Tibial nerve (tissue), 4 donors: ENCODE results near the gene ERVFRD-1. TPM values are rescaled to one million over a fixed set of nuclear protein-coding genes. Genes with fewer than 3 reads are reported as not detected.

Experiments
- DNase-seq, 2 donors: peaks; one replicate each; pipeline ENCODE4 v3.0.0-alpha.2; 2019; ENCODE audit warnings: low spot score in 2 of 2
- H3K27ac ChIP-seq, 4 donors: fragments of 200-600 bp; sonication (generic) in 3 of 4; one replicate each; pipeline ENCODE4 v1.5.1; 2017 to 2019; ENCODE audit warnings: mild to moderate bottlenecking in 1 of 4
- H3K27me3 ChIP-seq, 2 donors: fragments of 200-600 bp; sonication (generic) in 1 of 2; one replicate each; pipeline versions ENCODE4 v1.5.1 to v1.6.0; 2017 to 2019
- H3K36me3 ChIP-seq, 3 donors: fragments of 200-600 bp; sonication (generic); one replicate each; pipeline ENCODE4 v1.5.1; 2018 to 2019
- H3K4me1 ChIP-seq, 4 donors: fragments of 200-600 bp; sonication (generic) in 3 of 4; one replicate each; pipeline ENCODE4 v1.5.1; 2017 to 2019
- H3K4me3 ChIP-seq, 4 donors: fragments of 200-600 bp; sonication (generic) in 3 of 4; one replicate each; pipeline ENCODE4 v1.5.1; 2017 to 2019; ENCODE audit warnings: mild to moderate bottlenecking in 1 of 4, moderate library complexity in 1 of 4
- H3K9me3 ChIP-seq, 4 donors: fragments of 200-600 bp; sonication (generic) in 3 of 4; one replicate each; pipeline ENCODE4 v1.5.1; 2017 to 2019
- EP300 ChIP-seq, 2 donors: sonication (generic); formaldehyde crosslinking; IDR thresholded peaks; one replicate each; pipeline ENCODE4 v1.6.1; 2017; ENCODE audit warnings: antibody characterized with exemption in 2 of 2, mild to moderate bottlenecking in 1 of 2
- POLR2A ChIP-seq, 2 donors: fragments of 450-650 bp; IDR thresholded peaks; one replicate each; pipeline ENCODE4 v1.6.1; 2017; ENCODE audit warnings: antibody characterized with exemption in 2 of 2, mild to moderate bottlenecking in 2 of 2, moderate library complexity in 2 of 2
- WGBS, 2 donors: methylation state at CpG; one replicate each; pipeline ENCODE4 v1.1.5; 2018; 5-methylcytosine and 5-hydroxymethylcytosine counted together
- total RNA-seq, 4 donors: library from RNA; depleted of rRNA; stranded (reverse); fragments of >200 nt; gene quantifications; one replicate each; pipeline ENCODE4 v1.1.0, GENCODE V29; 2016
- TF ChIP-seq, protein P1 (sequence below), 5 experiments: fragments of 200-600 bp in 3 of 5; fragments of 450-650 bp in 2 of 5; sonication (generic) in 3 of 5; IDR thresholded peaks; one replicate each; pipeline ENCODE4 v1.5.1; 2016 to 2019; ENCODE audit warnings: antibody characterized with exemption in 5 of 5, mild to moderate bottlenecking in 3 of 5, moderate library complexity in 2 of 5

Gene ERVFRD-1, protein sequence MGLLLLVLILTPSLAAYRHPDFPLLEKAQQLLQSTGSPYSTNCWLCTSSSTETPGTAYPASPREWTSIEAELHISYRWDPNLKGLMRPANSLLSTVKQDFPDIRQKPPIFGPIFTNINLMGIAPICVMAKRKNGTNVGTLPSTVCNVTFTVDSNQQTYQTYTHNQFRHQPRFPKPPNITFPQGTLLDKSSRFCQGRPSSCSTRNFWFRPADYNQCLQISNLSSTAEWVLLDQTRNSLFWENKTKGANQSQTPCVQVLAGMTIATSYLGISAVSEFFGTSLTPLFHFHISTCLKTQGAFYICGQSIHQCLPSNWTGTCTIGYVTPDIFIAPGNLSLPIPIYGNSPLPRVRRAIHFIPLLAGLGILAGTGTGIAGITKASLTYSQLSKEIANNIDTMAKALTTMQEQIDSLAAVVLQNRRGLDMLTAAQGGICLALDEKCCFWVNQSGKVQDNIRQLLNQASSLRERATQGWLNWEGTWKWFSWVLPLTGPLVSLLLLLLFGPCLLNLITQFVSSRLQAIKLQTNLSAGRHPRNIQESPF
- total RNA-seq: under 1 TPM in 2 of 4 donors, not detected in 2; 0.22 to 0.42 TPM

DNA sequence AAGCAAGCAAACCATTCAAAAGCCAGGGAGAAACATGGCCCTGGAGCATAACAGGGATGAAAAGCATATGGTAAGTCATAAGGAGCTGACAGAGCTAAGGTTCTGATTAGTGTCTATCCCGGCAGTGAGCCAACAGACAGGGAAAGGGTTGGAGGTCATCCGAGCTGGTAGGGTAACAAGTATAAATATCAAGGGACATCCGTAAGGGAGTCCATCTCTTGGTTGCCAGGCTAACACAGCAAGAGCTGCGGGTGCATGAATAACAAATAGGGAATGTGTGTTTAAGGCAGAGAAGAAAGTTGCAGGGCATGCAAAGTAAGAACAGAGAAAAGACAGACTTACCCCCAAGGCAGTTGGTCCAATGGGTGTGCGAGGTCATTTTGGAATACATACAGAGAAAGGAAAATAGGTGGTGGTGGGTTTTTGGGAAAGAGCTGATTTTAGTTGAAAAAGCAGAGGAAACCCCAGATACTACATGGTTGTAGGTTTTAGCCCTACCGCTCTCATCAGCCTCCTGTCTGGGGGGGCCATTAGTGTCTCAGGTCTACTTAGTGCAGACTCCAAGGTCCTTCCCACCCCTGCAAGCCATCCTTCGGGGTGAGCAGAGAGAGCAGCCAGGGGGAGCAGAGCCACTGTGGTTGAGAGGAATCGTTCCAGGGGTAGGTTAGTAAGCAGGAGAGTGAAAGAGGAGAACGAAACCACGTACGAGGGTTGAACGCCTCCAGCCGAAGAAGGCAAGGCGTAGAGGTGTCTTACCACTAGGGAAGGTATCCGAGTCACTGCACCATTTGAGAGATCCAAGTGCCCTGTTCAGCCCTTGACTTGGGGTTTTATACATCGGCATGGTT, at the start of gene ERVFRD-1:
TSS of gene ERVFRD-1 (minus strand) at position 805 of the 848 bp plus-strand sequence. CDS start 6,415 bp downstream, outside the sequence.
- Histone ChIP-seq H3K27me3 (no peaks in the 10 kb centered on the region), H3K4me3 (no peak within 1 kb of the TSS), H3K27ac (no peak within 1 kb of the TSS), H3K9me3 (no peaks in the 10 kb centered on the region), H3K4me1 (peaks cover 0 to 3% (median 0%) of the 10 kb centered on the region in 4 donors), H3K36me3 (no peaks in the 10 kb centered on the region)
- 91% methylated on average over 16 of the region's 16 CpGs for WGBS, 2 donors
- DNase-seq: no peak
- TF ChIP-seq, protein P1, sequence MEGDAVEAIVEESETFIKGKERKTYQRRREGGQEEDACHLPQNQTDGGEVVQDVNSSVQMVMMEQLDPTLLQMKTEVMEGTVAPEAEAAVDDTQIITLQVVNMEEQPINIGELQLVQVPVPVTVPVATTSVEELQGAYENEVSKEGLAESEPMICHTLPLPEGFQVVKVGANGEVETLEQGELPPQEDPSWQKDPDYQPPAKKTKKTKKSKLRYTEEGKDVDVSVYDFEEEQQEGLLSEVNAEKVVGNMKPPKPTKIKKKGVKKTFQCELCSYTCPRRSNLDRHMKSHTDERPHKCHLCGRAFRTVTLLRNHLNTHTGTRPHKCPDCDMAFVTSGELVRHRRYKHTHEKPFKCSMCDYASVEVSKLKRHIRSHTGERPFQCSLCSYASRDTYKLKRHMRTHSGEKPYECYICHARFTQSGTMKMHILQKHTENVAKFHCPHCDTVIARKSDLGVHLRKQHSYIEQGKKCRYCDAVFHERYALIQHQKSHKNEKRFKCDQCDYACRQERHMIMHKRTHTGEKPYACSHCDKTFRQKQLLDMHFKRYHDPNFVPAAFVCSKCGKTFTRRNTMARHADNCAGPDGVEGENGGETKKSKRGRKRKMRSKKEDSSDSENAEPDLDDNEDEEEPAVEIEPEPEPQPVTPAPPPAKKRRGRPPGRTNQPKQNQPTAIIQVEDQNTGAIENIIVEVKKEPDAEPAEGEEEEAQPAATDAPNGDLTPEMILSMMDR (IDR thresholded peaks at IDR 0.05): no peak
- TF ChIP-seq POLR2A (IDR thresholded peaks at IDR 0.05): no peak
- TF ChIP-seq EP300 (IDR thresholded peaks at IDR 0.05): no peak

DNA sequence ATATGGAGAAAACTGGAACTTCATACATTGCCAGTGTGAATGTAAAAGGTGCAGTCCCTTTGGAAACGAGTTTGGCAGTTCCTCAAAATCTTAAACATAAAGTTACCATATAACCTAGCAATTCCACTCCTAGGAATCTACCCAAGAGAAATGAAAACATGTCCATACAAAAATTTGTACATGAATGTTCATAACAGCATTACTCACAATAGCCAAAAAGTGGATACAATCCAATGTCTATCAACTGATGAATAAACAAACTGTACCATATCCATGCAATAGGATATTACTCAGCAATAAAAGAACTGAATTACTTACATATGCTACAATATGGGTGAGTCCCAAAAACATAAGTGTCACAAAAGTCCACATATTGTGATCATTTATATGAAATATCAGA, 48.7 kb upstream of the ERVFRD-1 start:
- Histone ChIP-seq H3K27ac (no peak overlapping the region), H3K9me3 (no peaks in the 10 kb centered on the region), H3K4me3 (no peak overlapping the region), H3K27me3 (no peaks in the 10 kb centered on the region), H3K36me3 (no peaks in the 10 kb centered on the region), H3K4me1 (peaks cover 0 to 5% (median 0%) of the 10 kb centered on the region in 4 donors)
- TF ChIP-seq EP300 (IDR thresholded peaks at IDR 0.05): no peak
- TF ChIP-seq, protein P1 (IDR thresholded peaks at IDR 0.05): no peak
- TF ChIP-seq POLR2A (IDR thresholded peaks at IDR 0.05): no peak
- WGBS, 2 donors: 85 to 86% methylated on average over 1 of the region's 1 CpG
- no peak for DNase-seq

DNA sequence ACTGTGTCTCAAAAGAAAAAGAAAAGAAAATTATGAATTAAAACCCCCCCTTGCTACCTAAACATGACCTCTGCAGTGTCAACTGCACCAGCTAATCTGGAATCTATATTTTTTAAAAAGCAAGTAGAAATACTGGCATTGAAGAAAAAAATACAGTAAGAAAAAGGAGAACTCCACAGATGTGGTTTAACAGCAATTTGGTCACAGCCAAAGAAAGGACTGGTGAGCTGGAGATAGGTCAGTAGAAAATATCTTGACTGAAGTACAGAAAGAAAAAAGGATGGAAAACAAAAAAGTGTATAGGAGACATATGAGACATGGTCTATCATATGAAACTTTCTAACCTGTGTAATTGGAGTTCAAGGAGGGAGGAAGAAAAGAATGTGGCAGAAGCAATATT, 44.1 kb upstream of the ERVFRD-1 start:
- no peak overlapping the region for H3K27ac ChIP-seq
- peaks cover 0 to 5% (median 0%) of the 10 kb centered on the region in 4 donors for H3K4me1 ChIP-seq
- DNase-seq: no peak
- no peaks in the 10 kb centered on the region for H3K36me3 ChIP-seq
- no peak overlapping the region for H3K4me3 ChIP-seq
- H3K27me3 ChIP-seq: no peaks in the 10 kb centered on the region
- no peaks in the 10 kb centered on the region for H3K9me3 ChIP-seq
- TF ChIP-seq, protein P1 (IDR thresholded peaks at IDR 0.05): no peak
- TF ChIP-seq POLR2A (IDR thresholded peaks at IDR 0.05) (no peak), EP300 (IDR thresholded peaks at IDR 0.05) (no peak)

DNA sequence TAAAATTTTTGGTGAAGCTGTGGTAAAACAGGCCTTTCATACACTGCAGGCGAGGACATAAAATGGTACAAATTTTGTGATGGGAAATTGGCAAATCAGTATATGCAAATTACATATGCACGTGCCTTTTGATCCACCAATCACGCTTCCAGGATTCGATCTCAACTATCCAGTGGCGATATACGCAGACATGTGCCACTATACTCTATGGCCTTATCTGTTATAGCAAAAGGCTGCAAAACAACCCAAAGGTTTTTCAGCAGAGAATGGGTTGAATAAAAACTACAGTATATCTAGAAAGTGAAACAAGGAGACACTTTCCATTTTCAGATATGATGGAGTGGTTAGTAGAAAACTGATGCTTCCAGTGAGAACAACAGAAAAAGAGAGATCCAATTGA, 41.9 kb upstream of the ERVFRD-1 start:
- DNase-seq: no peak
- Histone ChIP-seq H3K36me3 (no peaks in the 10 kb centered on the region), H3K9me3 (no peaks in the 10 kb centered on the region), H3K4me1 (no peaks in the 10 kb centered on the region), H3K27me3 (no peaks in the 10 kb centered on the region), H3K4me3 (no peak overlapping the region), H3K27ac (no peak overlapping the region)
- TF ChIP-seq EP300 (IDR thresholded peaks at IDR 0.05): no peak
- TF ChIP-seq POLR2A (IDR thresholded peaks at IDR 0.05): no peak
- TF ChIP-seq, protein P1 (IDR thresholded peaks at IDR 0.05): no peak
- 97 to 99% methylated on average over 6 of the region's 6 CpGs for WGBS, 2 donors
